GM19239 (cell line): ENCODE data around the gene TMEM214.

Experiments used
- DNase-seq: peaks from one replicate; pipeline ENCODE4 v3.0.0; 2011; ENCODE audit warnings: low spot score; ENCODE audit not compliant: insufficient read length
- FAIRE-seq: peaks from 2 replicates; lab custom pipeline; 2011; peaks lifted over from hg19 to GRCh38; lab: Jason Lieb, UNC

Gene TMEM214

GRCh38 chr2:27009083-27009482, 23.7 kb upstream of the TMEM214 start:
- DNase-seq (no peak), FAIRE-seq (no peak)

DNA sequence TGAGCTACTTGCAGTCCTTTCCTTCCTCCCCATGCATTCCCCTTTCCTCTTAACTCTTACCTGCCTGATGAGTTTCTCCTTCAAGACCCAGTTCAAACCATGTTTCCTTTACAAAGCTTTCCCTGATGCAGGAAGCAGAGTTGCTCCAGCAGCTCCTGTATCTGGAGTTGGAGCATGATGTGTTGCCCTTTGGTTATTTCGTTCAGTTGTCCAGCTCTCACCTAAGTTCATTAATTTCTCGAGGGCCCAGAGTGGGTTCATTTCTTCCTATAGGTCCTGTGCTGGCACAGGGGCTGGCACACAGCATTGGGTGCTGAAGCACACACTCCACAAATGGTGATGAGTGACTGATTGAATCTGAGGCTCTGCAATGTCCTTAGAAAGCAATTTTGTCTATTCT, 23.0 kb upstream of the TMEM214 start:
- FAIRE-seq (no peak), DNase-seq (no peak)

DNA sequence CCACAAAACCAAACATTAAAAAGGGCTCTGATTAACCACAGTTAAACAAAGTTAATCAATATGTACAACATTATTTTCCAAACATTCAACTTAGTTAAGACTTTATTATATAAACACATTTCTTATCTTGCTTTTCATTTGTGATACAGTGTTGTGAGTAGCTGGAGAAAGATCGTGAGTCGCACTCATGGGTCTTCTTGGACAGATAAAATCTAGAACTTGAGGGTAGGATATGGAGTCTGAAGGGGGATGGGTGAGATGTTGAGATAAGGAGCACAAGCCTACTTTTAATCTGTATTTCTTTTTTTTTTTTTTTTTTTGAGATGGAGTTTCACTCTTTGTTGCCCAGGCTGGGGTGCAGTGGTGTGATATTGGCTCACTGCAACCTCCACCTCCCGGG, 22.6 kb upstream of the TMEM214 start:
- DNase-seq = no peak
- no peak for FAIRE-seq

DNA sequence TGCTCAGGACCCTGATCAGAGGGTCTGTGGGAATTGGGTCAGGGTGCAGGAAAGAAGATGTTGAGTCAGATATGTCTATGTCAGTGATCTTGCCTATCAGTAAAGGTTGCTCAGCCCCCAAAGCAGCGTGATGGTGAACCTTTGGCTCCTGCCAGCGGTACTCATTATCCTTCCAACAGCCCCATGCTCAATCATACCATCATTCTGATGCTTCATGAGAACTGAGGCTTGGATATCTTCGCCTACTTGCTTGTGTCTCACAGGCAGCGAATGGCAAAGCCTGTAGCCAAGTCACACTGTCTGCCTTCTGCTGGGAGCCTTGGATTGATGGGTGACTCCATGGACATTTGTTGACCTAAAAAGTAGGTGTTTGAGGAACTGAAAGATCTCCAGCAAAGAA, 19.0 kb upstream of the TMEM214 start:
- no peak for FAIRE-seq
- DNase-seq = no peak

- DNase-seq (no peak), FAIRE-seq (no peak)
Observed at GRCh38 chr2:27014771-27015433, 17.9 kb upstream of the TMEM214 start.

DNA sequence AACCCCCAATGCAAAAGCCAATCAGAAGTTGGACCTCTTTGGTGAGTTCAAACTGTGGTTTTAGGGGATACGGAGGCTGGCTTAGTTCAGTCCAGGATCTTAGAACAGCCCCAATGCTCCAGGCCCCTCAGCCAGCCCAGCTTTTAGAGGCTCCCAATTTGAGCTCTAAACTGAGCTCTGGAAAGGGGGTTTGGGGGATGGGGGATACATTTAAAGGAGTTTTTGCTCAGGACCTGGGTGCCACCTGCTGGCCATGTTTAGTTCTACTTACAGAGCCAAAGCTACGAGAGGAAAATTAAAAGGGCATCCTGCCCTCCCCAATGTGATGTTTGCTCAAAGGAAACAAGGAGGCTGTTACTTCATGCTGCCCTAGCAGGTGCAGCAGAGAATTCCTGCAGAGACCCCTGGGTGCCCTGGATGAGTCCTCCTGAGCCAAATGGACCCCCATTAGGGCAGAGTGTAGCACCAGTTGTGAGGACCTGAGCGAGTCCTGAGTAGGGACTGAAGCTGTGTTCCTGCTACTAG, 15.9 kb upstream of the TMEM214 start:
- FAIRE-seq (peak; percentile 79), DNase-seq (peak; percentile 41)

- DNase-seq = no peak
- FAIRE-seq = no peak
Observed at GRCh38 chr2:27018142-27018541, 14.6 kb upstream of the TMEM214 start.

GRCh38 chr2:27019459-27019858, 13.3 kb upstream of the TMEM214 start:
- no peak for FAIRE-seq
- DNase-seq = no peak

- no peak for DNase-seq
- no peak for FAIRE-seq
Observed at GRCh38 chr2:27019931-27020855, 12.6 kb upstream of the TMEM214 start.

DNA sequence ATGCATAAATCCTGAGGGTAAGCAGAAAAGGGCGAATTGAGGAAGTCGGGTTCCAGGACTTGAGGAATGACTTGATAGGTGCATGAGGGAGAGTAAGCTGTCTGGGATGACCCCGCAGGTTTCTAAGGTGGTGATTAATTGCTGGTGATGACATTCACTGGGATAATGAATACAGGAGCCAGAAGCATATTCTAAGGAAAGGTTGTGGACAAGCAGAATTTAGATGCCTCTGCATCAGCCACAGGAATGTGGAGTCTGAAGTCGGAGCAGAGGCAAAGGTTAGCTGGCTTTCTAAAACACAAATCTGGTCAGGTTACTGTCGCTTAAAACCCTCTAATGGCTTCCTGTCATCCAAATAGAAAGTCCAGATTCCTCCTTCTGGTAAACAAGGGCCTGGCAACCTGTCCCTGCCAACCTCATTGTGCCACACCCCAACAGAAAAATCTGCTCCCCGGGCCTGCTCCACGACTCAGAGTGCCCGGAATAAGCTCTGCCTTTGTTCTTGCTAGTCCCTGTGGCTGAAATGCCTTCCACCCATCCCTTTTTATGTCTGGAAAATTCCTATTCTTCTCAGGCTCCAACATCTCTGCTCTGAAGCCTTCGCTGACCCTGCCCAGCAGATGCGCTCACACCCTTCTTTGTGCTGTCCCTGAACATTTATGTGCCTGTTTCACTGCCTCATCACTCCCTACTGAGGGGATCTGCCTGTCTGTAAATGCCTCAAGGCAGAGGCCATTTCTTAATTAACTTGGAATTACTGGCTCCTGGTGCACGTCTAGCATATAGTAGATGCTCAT, 11.3 kb upstream of the TMEM214 start:
- DNase-seq = no peak
- no peak for FAIRE-seq

- no peak for FAIRE-seq
- DNase-seq = no peak
Observed at GRCh38 chr2:27023740-27024139, 9.0 kb upstream of the TMEM214 start.

- DNase-seq (no peak), FAIRE-seq (no peak)
Observed at GRCh38 chr2:27024188-27024587, 8.6 kb upstream of the TMEM214 start.

GRCh38 chr2:27024812-27025211, 8.0 kb upstream of the TMEM214 start:
- DNase-seq (no peak), FAIRE-seq (no peak)

- DNase-seq (no peak), FAIRE-seq (no peak)
Observed at GRCh38 chr2:27025281-27025800, 7.4 kb upstream of the TMEM214 start.

DNA sequence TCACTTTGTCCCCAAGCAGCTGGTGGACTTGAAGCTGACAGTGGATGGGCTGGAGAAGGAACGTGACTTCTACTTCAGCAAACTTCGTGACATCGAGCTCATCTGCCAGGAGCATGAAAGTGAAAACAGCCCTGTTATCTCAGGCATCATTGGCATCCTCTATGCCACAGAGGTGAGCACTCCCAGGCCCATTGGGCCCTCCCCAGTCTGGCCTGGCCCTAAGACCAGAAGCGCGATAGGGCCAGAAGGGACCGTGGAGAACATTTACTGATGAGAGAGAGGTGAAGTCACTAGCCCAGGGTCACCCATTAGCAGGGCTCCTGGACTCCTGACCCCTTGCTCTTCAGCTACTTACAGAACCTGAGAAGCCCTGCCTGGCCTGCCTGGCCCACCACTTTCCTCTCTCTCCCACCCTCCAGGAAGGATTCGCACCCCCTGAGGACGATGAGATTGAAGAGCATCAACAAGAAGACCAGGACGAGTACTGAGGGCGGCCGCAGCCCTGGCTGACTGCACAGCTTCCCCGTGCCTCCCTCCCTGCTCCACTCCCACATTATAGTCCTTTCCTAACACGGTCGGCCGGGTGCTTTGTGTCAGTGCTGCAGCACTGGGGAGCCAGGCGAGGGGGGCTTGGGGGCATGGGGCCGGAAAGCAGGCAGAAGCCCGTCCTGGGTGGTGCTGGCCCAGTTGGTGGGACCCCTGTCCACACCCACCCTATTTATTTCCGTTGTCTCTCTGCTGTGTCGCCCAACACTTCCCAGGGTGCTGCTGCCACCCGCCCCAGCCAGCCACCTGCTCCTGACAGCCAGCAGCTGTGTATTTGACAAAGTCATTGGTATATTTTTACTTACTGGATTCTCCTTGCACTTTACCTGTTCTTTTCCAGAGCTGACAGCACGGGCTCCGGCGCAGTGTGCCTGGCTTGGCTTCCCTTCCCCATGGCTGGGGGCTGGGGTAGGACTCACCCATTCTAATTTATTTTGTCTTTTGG, 6.6 kb upstream of the TMEM214 start:
- FAIRE-seq (no peak), DNase-seq (no peak)

DNA sequence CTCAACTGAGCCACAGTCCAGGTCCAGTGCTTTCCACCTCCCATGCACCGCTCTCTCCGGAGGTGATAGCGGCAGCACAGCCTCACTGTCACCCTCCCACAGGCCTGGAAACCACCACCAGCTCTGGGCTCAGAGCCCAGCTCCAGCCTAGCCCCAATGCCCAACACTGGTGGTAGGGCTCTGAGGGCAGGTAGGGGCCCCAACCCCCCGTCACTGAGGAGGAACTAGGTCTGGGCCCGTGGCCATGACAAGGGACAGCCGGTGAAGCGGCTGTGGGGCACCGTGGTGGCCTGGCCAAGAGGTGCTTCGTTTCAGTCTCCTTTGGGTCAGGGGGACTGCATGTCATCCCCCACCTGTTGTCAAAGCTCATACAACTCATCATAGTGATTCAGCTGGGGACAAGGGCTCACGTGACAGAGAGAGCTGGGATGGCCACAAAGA, 5.5 kb upstream of the TMEM214 start:
- FAIRE-seq (no peak), DNase-seq (no peak)

DNA sequence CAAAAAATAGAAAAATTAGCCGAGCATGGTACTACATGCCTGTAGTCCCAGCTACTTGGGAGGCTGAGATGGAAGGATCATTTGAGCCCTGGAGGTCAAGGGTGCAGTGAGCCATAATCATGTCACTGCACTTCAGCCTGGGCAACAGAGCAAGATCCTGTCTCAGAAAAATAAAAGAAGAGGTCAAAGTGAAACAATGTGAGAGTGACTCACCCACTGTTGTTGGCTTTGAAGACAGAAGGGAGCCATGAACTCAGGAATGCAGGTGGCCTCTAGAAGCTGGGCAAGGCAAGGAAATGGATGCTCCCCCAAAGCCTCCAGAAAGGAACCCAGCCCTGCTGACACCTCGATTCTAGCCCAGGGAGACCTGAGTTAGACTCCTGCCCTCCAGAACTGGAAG, 3.7 kb upstream of the TMEM214 start:
- FAIRE-seq = no peak
- DNase-seq = no peak

DNA sequence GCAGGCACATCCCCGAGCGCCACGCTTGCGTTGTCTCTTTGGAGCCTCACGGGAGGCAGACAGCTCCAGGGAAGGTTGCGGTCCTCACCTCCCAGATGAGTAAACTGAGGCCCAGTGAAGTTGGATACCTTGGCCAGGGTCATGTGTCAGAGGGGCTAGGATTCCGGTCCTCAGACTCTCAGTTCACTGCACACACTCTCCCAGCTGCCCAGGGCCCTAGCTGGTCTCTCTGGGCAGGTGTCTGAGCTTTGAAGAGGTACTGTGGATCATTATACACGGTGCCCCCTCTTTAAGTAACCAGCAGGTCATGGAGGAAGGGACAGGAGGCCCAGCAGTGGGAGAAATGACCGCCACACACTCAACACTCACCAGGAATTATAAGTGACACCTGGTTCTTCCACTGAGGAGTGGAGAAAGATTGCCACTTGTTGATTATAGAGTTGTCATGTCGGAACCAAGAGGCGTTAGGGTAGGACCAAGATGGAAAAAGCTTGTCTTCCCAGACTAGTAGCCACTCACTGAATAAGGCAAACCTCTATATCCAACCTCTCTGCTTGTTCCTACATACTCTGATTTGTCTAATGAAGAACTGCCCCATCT, 588 bp downstream of the TMEM214 start:
- FAIRE-seq (no peak), DNase-seq (no peak)

GRCh38 chr2:27038012-27038411, 5.2 kb downstream of the TMEM214 start:
- DNase-seq (no peak), FAIRE-seq (no peak)
